WTC11 (cell line): ENCODE measurements around the gene FBLN7. TPM values are rescaled to one million over a fixed set of nuclear protein-coding genes. Genes with fewer than 3 reads are reported as not detected.

ENCODE experiments used
- ATAC-seq: fragments of 200-7000 bp; cut with Tn5 transposase; 2 replicates; pipeline ENCODE4 v1.10.0; 2021; ENCODE audit warnings: mild to moderate bottlenecking, moderate library complexity
- CTCF ChIA-PET: fragments of 300-600 bp; sonication (Branson Sonifier 250); formaldehyde crosslinking; loops from one replicate; lab custom pipeline; 2021; ENCODE audit warnings: antibody characterized with exemption; lab: Charles Lee
- POLR2A ChIA-PET: fragments of 350-600 bp; sonication (Branson Sonifier 250); formaldehyde crosslinking; loops from one replicate; lab custom pipeline; 2021; ENCODE audit warnings: antibody characterized with exemption; lab: Charles Lee
- DNase-seq: peaks from one replicate; pipeline ENCODE4 v3.0.0; 2021; ENCODE audit warnings: low spot score
- H3K27ac Mint-ChIP-seq: 2 replicates; pipeline ENCODE4 v1.8.0; 2021; ENCODE audit warnings: mixed read lengths
- H3K27me3 Mint-ChIP-seq: 2 replicates; pipeline ENCODE4 v1.8.0; 2021; ENCODE audit warnings: low read depth, mild to moderate bottlenecking, moderate library complexity, mixed read lengths
- H3K36me3 Mint-ChIP-seq: 2 replicates; pipeline ENCODE4 v1.8.0; 2021; ENCODE audit warnings: mixed read lengths
- H3K4me1 Mint-ChIP-seq: 2 replicates; pipeline ENCODE4 v1.8.0; 2022; ENCODE audit warnings: mixed read lengths
- H3K4me3 Mint-ChIP-seq: 2 replicates; pipeline ENCODE4 v1.8.0; 2021; ENCODE audit warnings: mild to moderate bottlenecking, moderate library complexity, mixed read lengths
- H3K9me3 Mint-ChIP-seq: 2 replicates; pipeline ENCODE4 v1.8.0; 2021; ENCODE audit warnings: mixed read lengths
- ATF1 ChIP-seq: sonication (generic); formaldehyde crosslinking; IDR thresholded peaks from 2 replicates; pipeline ENCODE4 v1.8.1; 2023; ENCODE audit warnings: mild to moderate bottlenecking, moderate library complexity, missing genetic modification reagents
- ATF3 ChIP-seq: sonication (generic); formaldehyde crosslinking; conservative IDR thresholded peaks from 2 replicates; pipeline ENCODE4 v1.8.1; 2022; ENCODE audit warnings: mild to moderate bottlenecking, missing genetic modification reagents
- CDX4 ChIP-seq: fragments of 250-450 bp; sonication (Bioruptor Pico); IDR thresholded peaks from 2 replicates; pipeline ENCODE4 v1.9.0; 2021; ENCODE audit warnings: moderate library complexity, mild to moderate bottlenecking, inconsistent platforms, borderline replicate concordance
- CREM ChIP-seq: sonication (generic); formaldehyde crosslinking; IDR thresholded peaks from 2 replicates; pipeline ENCODE4 v1.8.1; 2022; ENCODE audit warnings: mild to moderate bottlenecking, missing genetic modification reagents, moderate library complexity
- E2F4 ChIP-seq: sonication (generic); formaldehyde crosslinking; IDR thresholded peaks from 2 replicates; pipeline ENCODE4 v1.8.1; 2022; ENCODE audit warnings: low read depth, mild to moderate bottlenecking, moderate library complexity, missing genetic modification reagents, borderline replicate concordance
- E2F5 ChIP-seq: sonication (generic); formaldehyde crosslinking; IDR thresholded peaks from 2 replicates; pipeline ENCODE4 v1.8.1; 2022; ENCODE audit warnings: mild to moderate bottlenecking, moderate library complexity, missing genetic modification reagents
- ELF4 ChIP-seq: sonication (generic); formaldehyde crosslinking; IDR thresholded peaks from 2 replicates; pipeline ENCODE4 v1.8.1; 2022; ENCODE audit warnings: low read depth, mild to moderate bottlenecking, moderate library complexity, missing genetic modification reagents
- ESRRA ChIP-seq: sonication (generic); formaldehyde crosslinking; IDR thresholded peaks from 2 replicates; pipeline ENCODE4 v1.8.1; 2022; ENCODE audit warnings: mild to moderate bottlenecking, missing genetic modification reagents, borderline replicate concordance
- FOXJ3 ChIP-seq: sonication (generic); formaldehyde crosslinking; IDR thresholded peaks from 2 replicates; pipeline ENCODE4 v1.9.0; 2021; ENCODE audit warnings: missing genetic modification reagents, mild to moderate bottlenecking, borderline replicate concordance
- FOXP1 ChIP-seq: sonication (generic); formaldehyde crosslinking; IDR thresholded peaks from 2 replicates; pipeline ENCODE4 v1.8.0; 2022; ENCODE audit warnings: missing genetic modification reagents, mild to moderate bottlenecking, moderate library complexity, borderline replicate concordance
- GTF2I ChIP-seq: fragments of 250-450 bp; sonication (Bioruptor Pico); conservative IDR thresholded peaks from 2 replicates; pipeline ENCODE4 v1.4.0; 2021; ENCODE audit warnings: mild to moderate bottlenecking
- HMGA2 ChIP-seq: fragments of 250-450 bp; sonication (Bioruptor Pico); IDR thresholded peaks from 2 replicates; pipeline ENCODE4 v1.4.0; 2021; ENCODE audit warnings: mild to moderate bottlenecking, moderate library complexity
- IRF1 ChIP-seq: sonication (generic); formaldehyde crosslinking; IDR thresholded peaks from 2 replicates; pipeline ENCODE4 v1.8.0; 2023; ENCODE audit warnings: missing genetic modification reagents
- KAT7 ChIP-seq: sonication (generic); formaldehyde crosslinking; IDR thresholded peaks from 2 replicates; pipeline ENCODE4 v1.8.1; 2023; ENCODE audit warnings: missing genetic modification reagents, mild to moderate bottlenecking, borderline replicate concordance
- MLX ChIP-seq: sonication (generic); formaldehyde crosslinking; IDR thresholded peaks from 2 replicates; pipeline ENCODE4 v1.8.1; 2023; ENCODE audit warnings: mild to moderate bottlenecking, missing genetic modification reagents, moderate library complexity
- MYBL2 ChIP-seq: sonication (generic); formaldehyde crosslinking; IDR thresholded peaks from 2 replicates; pipeline ENCODE4 v1.8.1; 2023; ENCODE audit warnings: mild to moderate bottlenecking, moderate library complexity, missing genetic modification reagents
- PRRX2 ChIP-seq: fragments of 250-450 bp; sonication (Bioruptor Pico); IDR thresholded peaks from 2 replicates; pipeline ENCODE4 v1.8.0; 2021; ENCODE audit warnings: mild to moderate bottlenecking
- RORB ChIP-seq: fragments of 250-450 bp; sonication (Bioruptor Pico); IDR thresholded peaks from 2 replicates; pipeline ENCODE4 v1.9.0; 2021; ENCODE audit warnings: mild to moderate bottlenecking
- TCF7 ChIP-seq: sonication (generic); formaldehyde crosslinking; IDR thresholded peaks from 2 replicates; pipeline ENCODE4 v1.8.0; 2022; ENCODE audit warnings: mild to moderate bottlenecking, low read depth, missing genetic modification reagents, moderate library complexity
- ZNF138 ChIP-seq: sonication (generic); formaldehyde crosslinking; conservative IDR thresholded peaks from 2 replicates; pipeline ENCODE4 v1.8.1; 2022; ENCODE audit warnings: mild to moderate bottlenecking, moderate library complexity, missing genetic modification reagents
- ZNF232 ChIP-seq: sonication (generic); formaldehyde crosslinking; IDR thresholded peaks from 2 replicates; pipeline ENCODE4 v1.8.0; 2022; ENCODE audit warnings: mild to moderate bottlenecking, missing genetic modification reagents
- ZNF281 ChIP-seq: sonication (generic); formaldehyde crosslinking; IDR thresholded peaks from 2 replicates; pipeline ENCODE4 v1.8.0; 2023; ENCODE audit warnings: mild to moderate bottlenecking, missing genetic modification reagents
- ZNF317 ChIP-seq: sonication (generic); formaldehyde crosslinking; IDR thresholded peaks from 2 replicates; pipeline ENCODE4 v1.8.1; 2023; ENCODE audit warnings: low read depth, mild to moderate bottlenecking, moderate library complexity, missing genetic modification reagents, borderline replicate concordance
- ZNF671 ChIP-seq: fragments of 250-450 bp; sonication (Bioruptor Pico); IDR thresholded peaks from 2 replicates; pipeline ENCODE4 v1.8.0; 2021; ENCODE audit warnings: mild to moderate bottlenecking
- total RNA-seq: library from RNA; stranded (reverse); gene quantifications from 3 replicates; pipeline ENCODE4 v1.2.3, GENCODE V29; 2021

FBLN7 gene
- total RNA-seq, 1 experiment from 2014 or later: 0.55 TPM

- Mint-ChIP-seq H3K9me3 (no peaks in the 10 kb centered on the region), H3K4me1 (peaks cover 15% of the 10 kb centered on the region), H3K36me3 (no peaks in the 10 kb centered on the region), H3K27me3 (peaks cover 52% of the 10 kb centered on the region), H3K4me3 (no peak overlapping the region), H3K27ac (no peak overlapping the region)
- no peak for ATAC-seq
- ChIA-PET CTCF (no interaction called here), POLR2A (no interaction called here)
- TF ChIP-seq ATF3 (CRISPR knock-in tag) (no peak), HMGA2 (CRISPR knock-in tag) (no peak), FOXJ3 (CRISPR knock-in tag) (no peak), E2F5 (CRISPR knock-in tag) (no peak), GTF2I (CRISPR knock-in tag) (no peak), ZNF317 (no peak), MYBL2 (CRISPR knock-in tag) (no peak), CREM (CRISPR knock-in tag) (no peak), ZNF232 (no peak), PRRX2 (CRISPR knock-in tag) (no peak), KAT7 (CRISPR knock-in tag) (no peak), IRF1 (CRISPR knock-in tag) (no peak), FOXP1 (CRISPR knock-in tag) (no peak), MLX (CRISPR knock-in tag) (no peak), E2F4 (CRISPR knock-in tag) (no peak), RORB (CRISPR knock-in tag) (no peak)
- DNase-seq: no peak
These were observed 3.4 kb downstream of the FBLN7 start for GRCh38 chr2:112141626-112142007.

GRCh38 chr2:112142525-112143078 lies 4.4 kb downstream of the FBLN7 start:
- no peak overlapping the region for H3K4me3 Mint-ChIP-seq
- no peak for TF ChIP-seq ATF1 (CRISPR knock-in tag)
- TF ChIP-seq ZNF138: no peak
- TF ChIP-seq ELF4 (CRISPR knock-in tag): no peak
- no peak for TF ChIP-seq ZNF232
- TF ChIP-seq ESRRA (CRISPR knock-in tag): no peak
- no peak for TF ChIP-seq E2F5 (CRISPR knock-in tag)
- TF ChIP-seq TCF7 (CRISPR knock-in tag): no peak
- no peak for TF ChIP-seq ZNF671
- TF ChIP-seq FOXJ3 (CRISPR knock-in tag): no peak
- TF ChIP-seq KAT7 (CRISPR knock-in tag): no peak
- TF ChIP-seq CDX4 (CRISPR knock-in tag): no peak
- TF ChIP-seq ZNF281 (CRISPR knock-in tag): no peak
- TF ChIP-seq FOXP1 (CRISPR knock-in tag): no peak
- TF ChIP-seq, all 79 proteins: peak for 0
- ChIA-PET POLR2A (no interaction called here), CTCF (no interaction called here)
- H3K9me3 Mint-ChIP-seq: no peaks in the 10 kb centered on the region
- H3K4me1 Mint-ChIP-seq: peaks cover 12% of the 10 kb centered on the region
- H3K36me3 Mint-ChIP-seq: no peaks in the 10 kb centered on the region
- no peak overlapping the region for H3K27ac Mint-ChIP-seq
- DNase-seq (no peak), ATAC-seq (no peak)
- H3K27me3 Mint-ChIP-seq: peaks cover 42% of the 10 kb centered on the region
